HG02970 (cell line): ENCODE data around the gene PROK2.

Experiments used
- ATAC-seq: cut with Tn5 transposase; IDR thresholded peaks from one replicate; pipeline ENCODE4 v1.9.1; 2021; ENCODE audit warnings: mild to moderate bottlenecking, moderate library complexity, moderate number of reproducible peaks; ENCODE audit not compliant: unreplicated experiment, low FRiP score

Gene PROK2

DNA sequence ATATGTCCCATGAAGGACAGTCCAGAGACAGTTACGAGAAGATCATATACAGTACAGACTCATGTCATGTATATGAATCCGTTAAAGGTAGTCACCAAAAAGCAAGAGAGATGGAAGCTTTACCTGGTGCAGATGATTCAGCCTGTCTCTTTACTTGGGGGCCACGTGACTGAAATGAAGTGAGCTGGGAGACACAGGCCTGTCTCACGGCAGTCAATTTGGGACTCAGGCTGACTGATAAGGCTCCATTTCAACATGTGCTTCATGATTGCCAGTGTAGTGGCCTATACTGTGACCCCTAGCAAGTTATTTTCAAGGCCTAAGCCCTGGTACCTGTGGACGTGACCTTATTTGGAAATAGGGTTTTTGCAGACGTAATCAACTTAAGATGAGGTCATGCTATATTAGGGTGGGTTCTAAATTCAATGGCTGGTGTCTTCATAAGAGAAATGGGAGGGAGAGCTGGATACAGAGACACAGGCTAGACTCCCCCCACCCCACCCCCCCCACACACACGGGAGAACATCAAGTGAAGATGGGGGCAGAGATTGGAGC is 3.0 kb upstream of the PROK2 start:
- no peak for ATAC-seq

DNA sequence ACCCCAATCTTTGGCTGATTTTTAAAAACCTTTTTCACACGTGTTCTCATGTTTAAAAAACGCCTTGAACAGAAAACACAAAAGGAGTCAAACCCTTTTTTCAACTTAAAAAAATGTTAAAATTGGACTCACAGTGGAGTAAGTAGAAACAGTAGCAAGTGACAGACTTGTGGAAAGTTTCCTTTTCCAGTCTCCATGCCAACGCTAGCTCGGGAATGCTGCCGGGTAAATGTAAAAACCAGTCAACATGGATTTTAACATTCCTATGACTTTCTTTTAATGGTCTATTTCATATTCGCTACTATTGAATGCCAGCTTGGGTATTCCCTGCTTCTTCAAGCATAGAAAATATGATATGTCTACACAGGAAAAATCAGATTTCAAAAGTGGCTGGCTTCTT is 1.6 kb upstream of the PROK2 start:
- ATAC-seq: no peak

GRCh38 chr3:71786217-71786549 is 1.2 kb upstream of the PROK2 start:
- ATAC-seq: no peak

DNA sequence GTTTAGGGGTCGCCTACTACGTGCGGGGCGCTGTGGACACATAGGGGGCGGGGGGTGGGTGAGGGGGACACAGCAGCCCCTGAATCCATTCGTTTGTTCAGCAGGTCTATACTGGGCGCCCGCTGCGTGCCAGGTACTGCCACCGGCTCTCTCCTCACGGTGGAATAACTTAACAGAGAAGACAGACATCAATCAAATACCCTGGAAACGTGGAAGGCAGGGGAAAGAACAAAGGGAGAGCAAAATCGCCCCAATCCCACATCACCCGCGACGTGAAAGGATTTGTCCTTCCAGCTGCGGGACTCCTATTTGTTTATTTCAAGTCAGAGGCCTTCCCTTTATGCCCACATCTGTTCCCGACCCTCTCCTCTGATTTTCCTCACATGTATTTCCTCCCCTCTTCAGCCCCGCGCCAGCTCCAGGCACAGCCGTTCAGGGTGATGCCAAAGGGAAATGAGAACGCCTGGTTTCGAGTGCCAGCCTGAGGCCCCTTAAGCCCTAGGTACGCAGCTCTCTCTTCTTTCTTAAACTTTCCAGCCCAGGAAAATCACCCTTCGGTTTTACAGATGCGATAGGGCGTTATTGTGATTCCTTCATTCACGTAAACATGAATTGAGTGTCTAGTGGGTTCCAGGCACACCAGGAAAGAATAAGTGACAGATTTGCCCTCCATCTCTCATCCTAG is 726 bp upstream of the PROK2 start:
- no peak for ATAC-seq

DNA sequence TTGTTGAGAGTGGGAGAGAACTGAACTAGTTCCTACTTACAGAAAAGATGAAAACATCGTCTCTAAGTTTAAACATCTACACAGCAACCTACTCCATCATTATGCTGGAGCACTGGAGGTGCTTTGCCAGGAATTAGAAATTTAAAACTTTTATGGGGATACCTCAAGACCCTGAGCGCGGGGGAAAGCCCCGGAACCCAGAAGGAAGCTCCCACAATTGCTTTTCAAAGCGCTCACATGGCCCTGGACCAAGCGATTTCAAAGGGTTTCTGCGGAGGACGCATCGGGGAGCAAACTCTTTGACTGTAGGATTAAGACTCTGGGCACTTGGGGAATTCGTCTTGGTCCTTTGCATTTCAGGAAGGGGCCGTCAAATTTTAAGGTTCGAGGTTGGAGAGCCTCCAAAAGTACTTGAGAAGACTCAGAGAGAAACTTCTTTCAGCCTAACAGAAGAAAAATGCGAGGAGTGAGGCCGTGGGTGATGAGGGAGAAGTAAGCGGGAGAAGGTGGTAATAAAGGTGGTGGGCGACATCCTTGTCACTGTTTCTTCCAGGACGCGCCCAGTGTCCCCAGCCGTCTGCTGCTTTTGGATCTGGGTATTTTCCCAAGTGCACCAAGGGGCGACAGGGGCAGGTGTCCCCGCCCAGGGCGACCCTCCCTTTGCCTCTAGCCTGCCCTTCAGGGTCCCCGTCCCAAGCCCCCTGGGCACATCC is 591 bp downstream of the PROK2 start:
- no peak for ATAC-seq

GRCh38 chr3:71783152-71783551 is 1.8 kb downstream of the PROK2 start:
- ATAC-seq: no peak

DNA sequence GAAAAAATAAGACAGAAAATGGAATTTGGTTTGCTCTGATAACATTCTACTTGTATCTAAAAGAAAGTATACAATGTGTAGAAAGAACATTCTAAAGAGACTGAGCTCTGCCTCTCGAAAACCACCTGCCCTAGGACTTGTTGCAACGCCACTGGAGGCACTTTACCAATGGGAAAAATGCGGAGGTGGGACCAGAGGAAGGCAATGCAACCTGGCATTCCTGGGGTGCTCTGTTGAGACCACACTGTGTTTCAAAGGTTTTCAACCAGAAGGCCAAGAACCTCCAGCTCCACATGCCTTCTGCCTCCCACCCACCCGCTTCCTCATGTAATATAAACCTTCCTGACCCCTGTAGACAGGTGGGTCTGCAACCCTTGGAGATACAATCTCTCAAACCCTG is 4.5 kb downstream of the PROK2 start:
- no peak for ATAC-seq

DNA sequence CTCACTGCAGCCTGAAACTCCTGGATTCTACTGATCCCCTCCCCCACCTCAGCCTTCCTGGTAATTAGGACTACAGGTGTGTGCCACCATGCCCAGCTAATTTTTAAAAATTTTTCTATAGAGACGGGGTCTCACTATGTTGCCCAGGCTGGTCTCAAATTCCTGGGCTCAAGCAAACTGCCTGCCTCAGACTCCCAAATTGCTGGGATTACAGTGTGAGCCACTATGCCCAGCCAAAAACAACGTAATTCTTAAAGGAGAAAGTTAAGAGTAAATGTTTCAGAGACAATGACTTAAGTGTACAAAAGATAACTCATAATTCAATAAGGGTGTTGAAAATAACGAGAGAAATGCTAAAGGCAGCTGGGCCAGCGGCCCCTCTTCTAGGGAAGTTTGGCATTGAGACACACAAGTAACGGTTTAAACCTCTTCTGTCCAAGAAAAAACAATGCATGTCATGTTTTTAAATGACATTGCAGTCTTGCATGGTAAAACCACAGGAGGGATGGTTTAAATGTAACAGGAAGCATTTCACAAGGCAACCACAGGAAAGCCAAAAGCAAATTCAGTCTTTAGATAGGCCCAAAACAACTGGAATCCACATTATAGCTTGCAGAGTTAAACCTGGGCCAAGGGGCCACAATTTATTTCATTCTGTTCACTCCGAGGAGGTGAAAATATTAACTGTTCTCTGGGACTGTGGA is 5.1 kb downstream of the PROK2 start:
- ATAC-seq: no peak

GRCh38 chr3:71778353-71778752 is 6.6 kb downstream of the PROK2 start:
- no peak for ATAC-seq

DNA sequence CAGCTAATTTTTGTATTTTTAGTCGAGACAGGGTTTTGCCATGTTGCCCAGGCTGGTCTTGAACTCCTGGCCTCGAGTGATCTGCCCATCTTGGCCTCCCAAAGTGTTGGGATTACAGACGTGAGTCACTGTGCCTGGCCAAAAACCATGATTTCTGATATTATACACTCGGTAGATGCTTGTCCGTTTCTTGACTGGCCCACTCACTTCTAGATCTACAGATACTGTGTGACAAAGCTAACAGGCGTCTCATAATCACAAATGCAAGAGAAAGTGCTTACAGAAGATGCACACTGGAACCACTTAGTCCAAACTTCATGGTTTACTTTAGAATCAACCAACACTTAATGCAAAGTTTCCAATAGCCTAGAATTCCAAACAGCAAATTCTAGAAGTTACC is 8.4 kb downstream of the PROK2 start:
- ATAC-seq: no peak

DNA sequence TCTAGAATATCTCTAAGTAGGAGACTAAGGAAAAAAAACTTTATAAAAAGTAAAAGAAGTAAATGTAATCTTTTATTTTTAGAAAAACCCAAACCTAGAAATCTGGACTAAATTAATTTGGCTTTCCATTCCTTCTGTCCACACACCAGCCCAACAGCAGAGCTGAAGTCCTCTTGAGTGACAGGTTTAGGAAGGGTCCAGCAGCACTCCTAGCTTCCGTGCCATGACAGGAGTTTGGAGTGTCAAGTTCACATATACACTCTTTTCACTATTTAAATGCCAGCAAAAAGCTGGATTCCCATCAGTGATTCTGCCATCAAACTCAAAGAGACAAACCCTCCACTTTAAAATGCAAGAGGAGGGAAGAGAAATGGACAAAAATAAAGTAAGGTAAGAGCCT is 13.1 kb downstream of the PROK2 start:
- no peak for ATAC-seq

GRCh38 chr3:71771126-71771525 is 13.8 kb downstream of the PROK2 start:
- ATAC-seq: no peak

- no peak for ATAC-seq
These were observed 21.5 kb downstream of the PROK2 start for GRCh38 chr3:71763426-71763825.

DNA sequence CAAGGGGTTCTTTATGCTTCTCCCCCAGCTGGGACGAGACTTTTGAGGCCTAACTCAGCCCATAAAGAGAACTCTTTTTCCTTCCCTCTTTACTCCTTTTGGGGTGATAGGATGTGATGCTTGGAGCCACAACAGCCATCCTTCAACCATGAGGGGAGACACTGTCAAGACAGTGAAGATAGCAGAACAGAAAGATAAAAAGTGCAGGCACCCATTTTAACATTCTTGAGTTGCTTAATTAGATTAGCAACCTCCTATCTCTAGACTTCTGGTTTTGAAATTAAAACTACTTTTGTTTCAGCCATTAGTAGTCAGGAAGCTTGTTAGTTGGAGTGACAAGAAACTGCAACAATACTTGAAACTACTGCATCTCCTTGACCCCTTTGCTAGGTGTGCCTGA is 24.8 kb downstream of the PROK2 start:
- ATAC-seq: no peak

DNA sequence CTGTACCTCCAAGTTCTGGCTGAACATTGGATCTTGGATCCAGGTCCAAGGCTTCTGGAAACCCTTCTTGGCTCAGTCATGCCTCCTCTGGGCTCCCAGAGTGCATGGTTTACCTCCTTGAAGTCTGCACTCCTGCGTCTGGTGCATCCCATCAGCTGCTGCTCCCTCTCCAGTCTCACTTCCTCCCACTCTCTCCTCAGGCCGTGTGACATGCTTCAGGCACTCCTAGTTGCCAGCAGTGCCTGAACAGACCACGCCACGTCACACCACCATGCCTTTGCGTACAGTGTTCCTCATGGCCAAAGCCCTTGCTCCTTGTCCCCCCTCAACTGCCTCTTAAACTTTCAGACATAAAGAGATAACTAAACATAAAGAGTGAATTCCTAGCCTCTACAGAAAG is 25.5 kb downstream of the PROK2 start:
- no peak for ATAC-seq

- ATAC-seq: no peak
These were observed 26.9 kb downstream of the PROK2 start for GRCh38 chr3:71758091-71758490.

GRCh38 chr3:71754610-71755253 is 30.2 kb downstream of the PROK2 start:
- ATAC-seq: no peak

DNA sequence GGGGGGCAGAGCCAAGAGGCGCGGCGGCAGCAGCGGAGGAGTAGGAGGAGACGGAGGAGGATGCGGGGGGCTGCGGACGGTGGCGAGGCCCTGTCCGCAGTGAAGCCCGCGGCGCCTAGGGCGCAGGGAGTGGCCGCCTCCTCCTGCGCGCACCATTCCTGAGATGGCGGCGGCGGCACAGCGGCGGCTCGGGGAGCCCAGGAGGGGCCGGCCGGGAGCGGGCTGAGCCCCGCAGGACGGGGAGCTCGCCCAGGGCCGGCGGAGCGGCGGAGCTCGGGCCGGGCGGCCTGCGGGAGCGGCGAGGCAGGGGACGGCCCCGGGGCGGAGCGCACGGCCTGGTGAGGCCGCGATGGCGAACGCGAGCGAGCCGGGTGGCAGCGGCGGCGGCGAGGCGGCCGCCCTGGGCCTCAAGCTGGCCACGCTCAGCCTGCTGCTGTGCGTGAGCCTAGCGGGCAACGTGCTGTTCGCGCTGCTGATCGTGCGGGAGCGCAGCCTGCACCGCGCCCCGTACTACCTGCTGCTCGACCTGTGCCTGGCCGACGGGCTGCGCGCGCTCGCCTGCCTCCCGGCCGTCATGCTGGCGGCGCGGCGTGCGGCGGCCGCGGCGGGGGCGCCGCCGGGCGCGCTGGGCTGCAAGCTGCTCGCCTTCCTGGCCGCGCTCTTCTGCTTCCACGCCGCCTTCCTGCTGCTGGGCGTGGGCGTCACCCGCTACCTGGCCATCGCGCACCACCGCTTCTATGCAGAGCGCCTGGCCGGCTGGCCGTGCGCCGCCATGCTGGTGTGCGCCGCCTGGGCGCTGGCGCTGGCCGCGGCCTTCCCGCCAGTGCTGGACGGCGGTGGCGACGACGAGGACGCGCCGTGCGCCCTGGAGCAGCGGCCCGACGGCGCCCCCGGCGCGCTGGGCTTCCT is 31.0 kb downstream of the PROK2 start, which contains the start of gene GPR27:
Gene GPR27, plus strand, starts transcription at position 155 of the 909 bp plus-strand sequence. Its CDS starts 195 bp downstream, at position 350.
- no peak for ATAC-seq

GRCh38 chr3:71752831-71753700 is 31.9 kb downstream of the PROK2 start:
- ATAC-seq: no peak
